NCI-H1105 (cell line): ENCODE data around the gene ST6GALNAC3.
"Not testable (repeated sequence)": the region's sequence is repeated elsewhere in the genome, so short reads cannot be mapped to it uniquely, and the experiment has no call there.

ENCODE experiments used
- DNase-seq: peaks from one replicate; lab custom pipeline; 2025; lab: John Stamatoyannopoulos, UW

Gene ST6GALNAC3

GRCh38 chr1:76109404-76109803, 34.9 kb downstream of the ST6GALNAC3 start:
- DNase-seq: no peak

DNA sequence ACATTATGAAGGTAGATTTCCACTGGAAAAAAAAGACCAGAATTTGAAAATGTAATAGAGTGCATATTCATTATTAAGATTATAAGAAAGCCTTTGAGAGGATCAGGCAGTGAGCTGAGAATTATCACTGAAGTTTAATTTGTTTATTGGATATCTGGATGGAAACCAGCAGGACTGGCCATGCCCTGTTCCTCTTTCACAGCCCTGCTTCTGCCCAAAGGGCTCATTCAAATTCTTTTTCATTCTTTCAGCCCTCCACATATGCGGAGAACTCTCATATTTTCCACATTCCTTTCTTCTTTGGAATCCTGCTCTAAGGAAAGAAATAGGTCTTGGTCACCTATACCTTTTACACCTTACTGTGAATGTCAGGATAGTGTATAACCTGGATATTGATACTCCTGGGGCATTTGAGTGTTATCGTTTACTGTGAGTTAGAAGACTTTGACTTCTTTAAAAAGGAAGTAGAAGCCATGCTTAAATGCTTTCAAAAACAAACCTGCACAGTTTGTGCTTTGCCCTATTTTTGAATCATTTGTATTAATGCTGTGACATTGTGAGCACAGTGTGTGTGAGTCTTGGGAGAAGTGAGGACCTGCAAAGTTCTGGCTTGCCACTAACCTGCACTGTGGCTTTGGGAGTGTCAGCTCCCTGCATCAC, 35.5 kb downstream of the ST6GALNAC3 start:
- no peak for DNase-seq

GRCh38 chr1:76110666-76111065, 36.1 kb downstream of the ST6GALNAC3 start:
- no peak for DNase-seq

- not testable (repeated sequence) for DNase-seq
These were observed 37.8 kb downstream of the ST6GALNAC3 start for GRCh38 chr1:76112321-76112720.

- no peak for DNase-seq
These were observed 38.9 kb downstream of the ST6GALNAC3 start for GRCh38 chr1:76113446-76113845.

DNA sequence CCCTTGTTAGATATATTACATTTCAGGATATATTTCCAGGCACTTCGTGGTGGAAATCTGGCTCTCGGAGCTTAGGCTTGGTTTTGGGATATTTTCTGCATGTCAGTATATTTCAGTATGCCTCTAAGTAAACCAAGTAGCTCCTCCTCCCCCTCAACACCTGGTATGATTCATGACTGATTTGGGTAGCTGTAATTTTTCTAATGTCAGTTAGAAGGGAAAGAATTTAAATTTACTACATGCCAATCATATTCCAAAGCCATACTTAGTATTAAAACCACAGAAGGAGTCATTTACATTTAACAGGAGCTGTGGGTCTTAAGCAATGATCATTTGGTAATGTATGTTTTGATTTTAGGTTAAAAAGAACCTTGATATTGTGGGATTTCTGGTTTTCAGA, 40.6 kb downstream of the ST6GALNAC3 start:
- DNase-seq: no peak

- no peak for DNase-seq
These were observed 47.3 kb downstream of the ST6GALNAC3 start for GRCh38 chr1:76121850-76122249.

GRCh38 chr1:76122271-76122670, 47.7 kb downstream of the ST6GALNAC3 start:
- no peak for DNase-seq

- DNase-seq: not testable (repeated sequence)
These were observed 49.0 kb downstream of the ST6GALNAC3 start for GRCh38 chr1:76123411-76124064.

- no peak for DNase-seq
These were observed 49.6 kb downstream of the ST6GALNAC3 start for GRCh38 chr1:76124196-76124595.

DNA sequence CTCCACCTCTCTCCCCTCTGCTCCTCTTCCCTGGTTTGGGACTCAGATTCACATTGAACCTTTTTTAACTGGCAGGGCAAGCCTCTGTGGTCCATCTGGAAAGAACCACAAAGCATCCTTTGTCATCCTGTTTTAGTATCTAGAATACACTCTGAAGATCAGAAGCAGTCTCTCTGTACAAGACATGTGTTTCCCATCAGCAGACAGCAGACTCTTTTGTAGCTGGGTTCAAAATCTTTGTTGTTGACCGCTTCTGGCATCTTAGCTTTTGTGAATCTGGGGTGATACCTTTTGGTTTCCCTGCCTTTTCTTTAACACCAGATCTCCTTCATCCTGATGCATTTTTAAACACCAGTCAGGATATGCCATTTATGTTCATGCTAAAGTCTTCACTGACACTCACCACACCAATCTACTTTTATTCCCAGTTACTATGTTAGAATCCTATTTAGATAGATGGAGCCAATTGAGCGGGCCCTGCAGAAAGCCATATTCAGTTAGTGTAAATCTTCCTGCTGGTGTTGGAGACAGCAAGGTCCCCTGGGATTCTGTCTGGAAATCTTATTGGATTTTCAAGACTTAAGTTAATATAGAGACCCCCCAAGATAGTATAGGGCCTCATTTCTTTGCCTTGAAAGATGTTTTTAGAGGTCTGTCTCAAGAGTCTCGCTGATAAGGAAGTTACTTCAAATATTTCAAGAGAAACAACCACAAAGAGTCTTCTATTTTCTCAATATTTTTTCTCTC, 51.1 kb downstream of the ST6GALNAC3 start:
- no peak for DNase-seq

DNA sequence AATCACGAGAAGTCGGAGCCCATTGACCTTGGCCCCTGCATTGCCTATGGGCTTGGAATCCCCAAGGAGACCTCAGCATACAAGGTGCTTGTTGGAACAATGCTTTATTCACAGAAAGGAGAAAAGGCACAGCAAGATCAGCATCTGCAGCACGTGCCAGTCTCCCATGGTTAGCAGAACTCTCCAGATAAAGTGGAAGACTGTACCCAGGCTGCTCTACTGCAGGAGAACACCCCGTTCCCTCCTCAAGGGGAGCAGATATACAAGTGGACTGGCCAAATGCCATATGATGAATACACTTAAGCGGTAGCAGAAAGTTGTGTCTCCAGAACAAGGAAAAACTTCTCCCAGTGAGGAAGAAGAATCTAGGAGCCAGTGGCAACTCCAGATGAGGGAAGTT, 53.5 kb downstream of the ST6GALNAC3 start:
- no peak for DNase-seq

GRCh38 chr1:76129731-76130130, 55.2 kb downstream of the ST6GALNAC3 start:
- no peak for DNase-seq

DNA sequence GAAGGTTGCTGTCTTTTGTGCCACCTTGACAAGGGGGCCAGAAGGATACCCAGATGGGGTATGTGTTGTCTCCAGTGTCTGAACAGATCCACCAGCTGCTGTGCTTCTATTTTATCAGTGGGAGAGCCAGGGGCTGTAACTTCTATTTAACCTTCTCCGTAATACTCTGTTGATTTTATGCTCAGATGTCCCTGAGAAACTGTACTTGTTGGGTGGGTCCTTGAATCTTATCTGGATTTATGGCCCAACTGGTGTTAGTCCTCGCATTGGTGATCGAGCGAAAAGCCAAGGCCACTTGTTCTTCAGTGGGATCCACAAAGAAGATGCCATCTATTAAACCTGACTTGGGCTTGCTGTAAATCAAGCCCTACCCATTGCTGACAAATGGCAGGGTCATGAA, 56.4 kb downstream of the ST6GALNAC3 start:
- no peak for DNase-seq

- DNase-seq: no peak
These were observed 59.4 kb downstream of the ST6GALNAC3 start for GRCh38 chr1:76133977-76134376.

DNA sequence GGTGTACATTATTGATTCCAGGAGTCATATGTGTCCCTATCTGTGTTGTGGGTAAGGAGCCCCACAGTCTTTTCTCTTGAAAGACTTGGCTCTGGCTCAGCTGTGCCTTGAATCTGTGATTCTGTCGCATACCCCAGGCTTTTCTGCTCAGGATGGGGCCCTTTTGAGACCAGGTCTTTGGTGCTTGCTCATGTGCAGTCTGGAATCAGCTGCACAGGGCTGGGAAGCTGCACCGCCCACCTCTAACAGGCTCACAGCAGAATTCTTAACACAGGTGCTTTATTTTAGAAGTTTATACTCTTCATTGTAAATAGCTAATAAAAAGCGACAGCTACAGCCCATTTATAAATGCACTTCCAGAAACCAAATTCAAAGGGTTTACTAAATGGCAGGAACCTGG, 61.3 kb downstream of the ST6GALNAC3 start:
- no peak for DNase-seq

DNA sequence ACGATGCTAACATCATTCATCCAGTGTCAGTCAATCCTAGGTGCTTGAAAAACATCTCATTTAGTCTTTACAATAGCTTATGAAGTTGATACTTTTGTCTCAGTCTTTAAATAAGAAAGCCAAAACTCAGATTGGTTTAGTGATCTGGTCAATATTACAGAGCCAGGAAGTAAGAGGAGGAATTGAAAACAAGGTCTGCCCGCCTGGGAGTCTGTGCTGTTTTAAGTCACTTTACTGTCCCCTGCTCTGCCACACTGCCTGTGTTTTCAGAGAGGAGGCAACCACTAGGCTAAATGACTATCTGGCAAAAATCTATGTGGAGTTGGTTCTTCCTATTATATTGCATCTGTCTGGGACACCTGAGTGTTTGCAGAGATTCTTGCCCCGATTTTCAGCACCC, 62.3 kb downstream of the ST6GALNAC3 start:
- no peak for DNase-seq

DNA sequence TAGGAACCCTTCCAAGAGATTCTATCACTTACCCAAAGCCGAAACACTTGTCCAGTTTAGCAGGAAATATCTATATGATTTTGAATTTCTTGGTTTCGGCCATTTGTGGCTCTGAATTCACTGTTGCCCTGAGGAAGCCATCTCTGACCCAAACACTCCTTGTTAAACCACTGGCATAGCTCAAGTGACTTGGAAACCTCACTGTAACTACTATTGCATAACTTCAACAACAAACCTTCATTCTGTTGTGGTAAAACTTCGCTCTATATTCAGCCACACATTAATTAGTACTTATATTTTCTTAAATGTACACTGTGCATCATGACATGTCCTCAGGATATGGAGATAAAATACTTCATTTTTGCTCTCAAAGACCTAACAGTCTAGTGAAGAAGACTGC, 63.2 kb downstream of the ST6GALNAC3 start:
- DNase-seq: no peak

GRCh38 chr1:76138217-76138616, 63.7 kb downstream of the ST6GALNAC3 start:
- no peak for DNase-seq

DNA sequence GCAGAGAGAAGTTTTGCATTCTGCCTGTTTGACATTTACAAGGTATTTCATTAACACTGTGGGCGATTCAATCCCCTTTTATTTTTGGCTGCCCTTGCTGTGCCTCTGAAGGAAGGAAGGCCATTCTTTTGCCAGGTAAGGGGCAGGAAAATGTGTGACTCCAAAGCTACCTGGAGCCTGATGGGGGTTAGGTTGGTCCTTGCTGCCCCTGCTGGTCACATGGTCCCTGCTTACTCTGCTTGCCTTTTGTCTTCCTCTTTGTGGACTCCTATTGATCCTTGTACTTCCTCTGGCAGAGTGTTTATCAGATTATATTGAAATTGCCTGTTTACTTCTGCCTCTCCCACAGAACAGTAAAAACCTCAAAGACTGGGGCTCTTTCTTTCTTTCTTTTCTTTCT, 65.7 kb downstream of the ST6GALNAC3 start:
- DNase-seq: no peak

GRCh38 chr1:76141929-76142328, 67.4 kb downstream of the ST6GALNAC3 start:
- DNase-seq: no peak

DNA sequence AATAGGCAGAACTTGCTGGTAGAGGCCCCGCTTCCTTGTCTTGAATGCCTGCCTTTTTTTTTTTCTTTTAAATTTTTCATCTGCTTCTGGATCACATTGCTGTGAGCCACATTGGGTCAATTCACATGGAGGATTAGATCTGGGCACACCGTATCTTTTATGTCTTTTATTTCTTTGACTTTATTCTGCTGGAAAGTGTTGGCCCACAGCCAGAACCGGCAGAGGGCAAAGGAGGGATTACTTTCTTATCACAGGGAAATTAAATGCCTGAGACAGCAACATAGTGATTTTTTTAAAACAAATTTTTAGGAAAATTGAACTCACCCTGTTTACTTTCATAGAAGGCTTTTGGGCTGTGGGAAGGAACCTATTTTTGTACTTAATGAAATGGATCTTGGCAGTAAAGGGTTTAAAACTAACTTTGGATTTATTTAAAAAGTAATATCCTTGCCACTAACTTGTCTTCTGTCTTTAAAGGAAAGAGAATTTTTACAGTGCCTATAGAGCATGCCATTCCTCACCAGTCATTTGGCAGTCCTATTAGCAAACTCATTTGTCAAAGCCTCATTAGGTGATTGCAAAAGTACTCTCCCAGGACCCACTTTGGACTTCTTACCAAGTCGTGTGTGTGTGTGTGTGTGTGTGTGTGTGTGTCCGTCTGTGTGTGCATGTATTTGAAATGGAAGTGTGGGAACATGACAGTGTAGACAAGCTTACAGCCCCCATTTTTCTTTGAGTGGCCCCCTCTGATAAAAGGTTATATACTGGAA, 68.4 kb downstream of the ST6GALNAC3 start:
- DNase-seq: no peak
